ENCODE measurements around the gene QRFP. TPM values are rescaled to one million over a fixed set of nuclear protein-coding genes. Genes with fewer than 3 reads are reported as not detected.

Gene QRFP
- total RNA-seq: not detected in 2 replicates

GRCh38 chr9:130896233-130897014, at the start of gene QRFP:
Gene QRFP (minus strand): TSS chr9:130896812. CDS start chr9:130893838, 2,974 bp downstream.

GRCh38 chr9:130938652-130939404, 42.2 kb upstream of the QRFP start, which contains the start of gene FIBCD1:
Gene FIBCD1 (minus strand): TSS chr9:130939247. CDS start chr9:130938607, 640 bp downstream.

Other genes starting within 250 kb of the QRFP start
- not detected in 2 replicates for gene PRDM12, start 232.2 kb downstream of the QRFP start, total RNA-seq
- 37.8 and 38.0 TPM in 2 replicates for gene EXOSC2, start 203.0 kb downstream of the QRFP start, total RNA-seq
- 33.8 and 35.4 TPM in 2 replicates for gene ABL1, start 61.6 kb downstream of the QRFP start, total RNA-seq
- gene FIBCD1, start 42.4 kb upstream of the QRFP start, total RNA-seq: not detected in 2 replicates
- 0.10 and 0.20 TPM in 2 replicates for gene LAMC3, start 112.4 kb upstream of the QRFP start, total RNA-seq
- 18.6 and 19.2 TPM in 2 replicates for gene AIF1L, start 199.7 kb upstream of the QRFP start, total RNA-seq
- 22.9 and 28.2 TPM in 2 replicates for gene NUP214, start 228.8 kb upstream of the QRFP start, total RNA-seq